IMR-90 (cell line): ENCODE measurements around the gene DPYD. TPM values are rescaled to one million over a fixed set of nuclear protein-coding genes. Genes with fewer than 3 reads are reported as not detected.

Source experiments
- ATAC-seq: fragments of 200-7000 bp; cut with Tn5 transposase; 2 replicates; pipeline ENCODE4 v1.9.1; 2020; ENCODE audit warnings: low read depth, mild to moderate bottlenecking, moderate library complexity
- BruUV-seq: library from RNA; stranded (reverse); fragments of 400-500 nt; replicated peaks from 2 replicates; lab custom pipeline; 2021; lab: Mats Ljungman, UMichigan
- CTCF ChIA-PET: fragments of 300-600 bp; formaldehyde crosslinking; extraction: SDS; loops from one replicate; lab custom pipeline; 2021; ENCODE audit warnings: antibody characterized with exemption; lab: Yijun Ruan, JAX
- POLR2A ChIA-PET: fragments of 300-600 bp; sonication (Branson Sonifier 250); formaldehyde crosslinking; loops from one replicate; lab custom pipeline; 2022; ENCODE audit warnings: antibody characterized with exemption; ENCODE audit not compliant: unreplicated experiment; lab: Charles Lee
- DNase-seq: peaks from one replicate; pipeline ENCODE4 v3.0.0; 2013
- H2AFZ ChIP-seq: replicated peaks from 2 replicates; pipeline ENCODE3; 2013; ENCODE audit warnings: low read length, mild to moderate bottlenecking; ENCODE audit not compliant: poor library complexity
- H2AK5ac ChIP-seq: 2 replicates; pipeline ENCODE4 v1.6.1; 2013; ENCODE audit warnings: low read depth, low read length, inconsistent platforms
- H2AK9ac ChIP-seq: replicated peaks from 2 replicates; pipeline ENCODE3; 2013; ENCODE audit warnings: mild to moderate bottlenecking, low read depth, low read length, moderate library complexity; ENCODE audit not compliant: poor library complexity
- H2BK120ac ChIP-seq: 2 replicates; pipeline ENCODE4 v1.6.1; 2013; ENCODE audit warnings: low read depth, low read length, inconsistent platforms
- H2BK15ac ChIP-seq: 3 replicates; pipeline ENCODE4 v1.6.1; 2013; ENCODE audit warnings: low read depth, low read length, inconsistent platforms
- H2BK20ac ChIP-seq: 2 replicates; pipeline ENCODE4 v1.6.1; 2013; ENCODE audit warnings: low read depth, mild to moderate bottlenecking, inconsistent platforms, low read length, moderate library complexity
- H2BK5ac ChIP-seq: 2 replicates; pipeline ENCODE4 v1.6.1; 2013; ENCODE audit warnings: mild to moderate bottlenecking, low read depth, low read length, inconsistent platforms; ENCODE audit not compliant: poor library complexity, severe bottlenecking
- H3K14ac ChIP-seq: replicated peaks from 2 replicates; pipeline ENCODE4 v1.6.1; 2013; ENCODE audit warnings: low read depth, low read length, inconsistent platforms
- H3K18ac ChIP-seq: 2 replicates; pipeline ENCODE4 v1.6.1; 2013; ENCODE audit warnings: low read depth, low read length, control low read depth
- H3K23ac ChIP-seq: 2 replicates; pipeline ENCODE4 v1.6.1; 2013; ENCODE audit warnings: low read depth, low read length, inconsistent platforms
- H3K27ac ChIP-seq: 2 replicates; pipeline ENCODE4 v1.5.1; 2013; ENCODE audit warnings: mild to moderate bottlenecking, control low read depth, low read length; ENCODE audit not compliant: insufficient read depth
- H3K27me3 ChIP-seq: 2 replicates; pipeline ENCODE4 v1.6.1; 2013; ENCODE audit warnings: low read length; ENCODE audit not compliant: control insufficient read depth, insufficient read depth
- H3K36me3 ChIP-seq: 2 replicates; pipeline ENCODE4 v1.6.1; 2013; ENCODE audit warnings: low read length, mixed read lengths; ENCODE audit not compliant: control insufficient read depth, insufficient read depth
- H3K4ac ChIP-seq: 2 replicates; pipeline ENCODE4 v1.6.1; 2013; ENCODE audit warnings: low read depth, low read length, inconsistent platforms
- H3K4me1 ChIP-seq: 2 replicates; pipeline ENCODE4 v1.6.1; 2013; ENCODE audit warnings: low read length, mixed read lengths; ENCODE audit not compliant: control insufficient read depth, insufficient read depth
- H3K4me2 ChIP-seq: 2 replicates; pipeline ENCODE4 v1.6.1; 2013; ENCODE audit warnings: low read depth, mild to moderate bottlenecking, control low read depth, low read length, moderate library complexity
- H3K4me3 ChIP-seq: 2 replicates; pipeline ENCODE4 v1.5.1; 2013; ENCODE audit warnings: low read depth, mild to moderate bottlenecking, control low read depth, low read length, moderate library complexity; ENCODE audit not compliant: insufficient read depth
- H3K56ac ChIP-seq: 2 replicates; pipeline ENCODE4 v1.6.1; 2013; ENCODE audit warnings: low read length, inconsistent platforms; ENCODE audit not compliant: insufficient read depth; ENCODE audit errors: extremely low read depth
- H3K79me1 ChIP-seq, 2 experiments: 2 replicates each; pipeline ENCODE4 v1.6.1; 2013; ENCODE audit warnings: low read length in 2 of 2, inconsistent platforms in 1 of 2, low read depth in 1 of 2
- H3K9ac ChIP-seq: 2 replicates; pipeline ENCODE4 v1.6.1; 2013; ENCODE audit warnings: low read depth, low read length, control low read depth
- H3K9me1 ChIP-seq: 2 replicates; pipeline ENCODE4 v1.6.1; 2013; ENCODE audit warnings: low read length, inconsistent platforms; ENCODE audit not compliant: insufficient read depth
- H3K9me3 ChIP-seq: 2 replicates; pipeline ENCODE4 v1.6.1; 2013; ENCODE audit warnings: low read length; ENCODE audit not compliant: control insufficient read depth, insufficient read depth
- H4K20me1 ChIP-seq: 2 replicates; pipeline ENCODE4 v1.6.1; 2013; ENCODE audit warnings: low read length, inconsistent platforms; ENCODE audit not compliant: insufficient read depth
- H4K5ac ChIP-seq: 2 replicates; pipeline ENCODE4 v1.6.1; 2013; ENCODE audit warnings: mild to moderate bottlenecking, low read depth, low read length, control low read depth
- H4K8ac ChIP-seq, 2 experiments: 2 replicates each; pipeline ENCODE4 v1.6.1; 2013; ENCODE audit warnings: low read depth in 2 of 2, low read length in 2 of 2, control low read depth in 1 of 2, inconsistent platforms in 1 of 2
- H4K91ac ChIP-seq: 2 replicates; pipeline ENCODE4 v1.6.1; 2013; ENCODE audit warnings: low read depth, low read length, inconsistent platforms; ENCODE audit not compliant: insufficient read depth
- BHLHE40 ChIP-seq: fragments of 150-350 bp; IDR thresholded peaks from 2 replicates; pipeline ENCODE4 v1.6.1; 2016; ENCODE audit warnings: mild to moderate bottlenecking, low read depth, low read length
- MAZ ChIP-seq: IDR thresholded peaks from 2 replicates; pipeline ENCODE4 v1.6.1; 2012; ENCODE audit warnings: low read depth, mild to moderate bottlenecking, low read length, improper control_type of control experiment, moderate library complexity, borderline replicate concordance
- NFE2L2 ChIP-seq: fragments of 150-350 bp; IDR thresholded peaks from 2 replicates; pipeline ENCODE4 v1.6.1; 2016; ENCODE audit warnings: low read depth, mild to moderate bottlenecking, low read length
- RFX5 ChIP-seq: IDR thresholded peaks from 2 replicates; pipeline ENCODE4 v1.8.0; 2012; ENCODE audit warnings: low read depth, mild to moderate bottlenecking, low read length, moderate library complexity
- WGBS, 2 experiments: methylation state at CpG; one replicate each; pipeline versions ENCODE4 v1.1.5 to v1.1.7; 2013; ENCODE audit warnings: missing lambda C conversion rate in 2 of 2; ENCODE audit not compliant: insufficient read length in 1 of 2; ENCODE audit errors: extremely low coverage in 2 of 2; 5-methylcytosine and 5-hydroxymethylcytosine counted together
- dilution Hi-C: fragments of 300-500 bp; cut with HindIII; formaldehyde crosslinking; loops from one replicate; pipeline ENCODE4 v1.14.3; 2018; ENCODE audit warnings: low sequenced_read_pairs; ENCODE audit not compliant: unreplicated experiment
- in situ Hi-C: fragments of 300-500 bp; cut with MboI; formaldehyde crosslinking; loops from 3 replicates; pipeline ENCODE4 v1.14.3; 2019; ENCODE audit warnings: low sequenced_read_pairs, inconsistent platforms, mixed read lengths
- intact Hi-C: fragments of 100-400 bp; cut with micrococcal nuclease; formaldehyde crosslinking; loops from 2 replicates; pipeline ENCODE4 v1.10.0; 2022
- polyA plus RNA-seq, 3 experiments: library from polyadenylated mRNA; depleted of rRNA; stranded (reverse); fragments of >200 nt; gene quantifications; 2 replicates each; pipeline ENCODE4 v1.2.3, GENCODE V29; 2012; ENCODE audit warnings: low replicate concordance in 1 of 3
- total RNA-seq: library from RNA; depleted of rRNA; stranded (reverse); fragments of >200 nt; gene quantifications from 2 replicates; pipeline ENCODE4 v1.2.3, GENCODE V29; 2012

The DPYD gene
- total and polyA plus RNA-seq, 2 of the 4 experiments (the other 2 are of a cell fraction) = 9.3 to 47.3 TPM

DNA sequence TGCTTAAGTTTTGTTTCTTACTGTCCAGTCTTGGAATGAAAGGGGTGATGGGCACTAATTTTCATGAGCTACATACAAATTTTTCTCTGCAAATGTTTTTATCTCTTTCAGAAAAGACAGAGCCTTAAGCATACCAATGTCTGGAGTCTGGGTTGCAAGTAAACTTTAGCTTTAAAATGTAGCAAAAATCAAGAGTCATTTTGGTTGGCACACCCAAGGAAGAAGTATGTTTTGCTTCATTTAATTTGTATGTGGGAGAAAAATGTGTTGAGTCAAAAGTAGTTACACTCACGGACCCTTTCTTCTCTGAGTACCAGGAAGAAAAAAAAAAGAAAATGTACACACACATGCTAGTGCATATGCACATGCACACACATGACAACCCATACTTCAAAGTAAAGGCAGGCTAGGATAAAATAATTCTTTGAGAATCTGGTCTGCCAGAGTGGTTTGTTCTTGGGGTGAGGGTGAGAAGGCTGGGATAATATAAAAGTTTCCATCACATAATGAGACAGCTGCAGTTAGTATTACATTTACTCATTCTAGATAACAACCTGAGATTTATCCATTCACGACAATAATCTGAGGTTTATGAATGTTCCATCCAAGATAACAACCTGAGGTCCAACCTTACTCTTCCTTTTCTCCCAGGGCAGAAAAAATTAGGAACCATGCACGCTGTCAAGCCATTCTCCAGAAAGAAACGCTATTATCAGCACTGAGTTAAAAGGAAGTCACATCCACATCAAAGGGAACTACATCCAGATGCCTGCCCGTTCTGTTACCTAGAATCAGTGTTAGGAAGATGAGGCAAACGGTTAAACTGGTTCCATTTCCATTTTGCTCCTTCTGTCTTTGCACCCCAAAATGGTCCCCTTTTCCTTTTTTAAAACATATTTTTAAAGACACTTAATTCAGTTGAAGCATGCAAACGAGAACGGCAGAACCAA is 9.3 kb downstream of the DPYD start:
- no peak overlapping the region for H4K91ac ChIP-seq
- H3K9ac ChIP-seq = no peak overlapping the region
- H3K23ac ChIP-seq = no peak overlapping the region
- H3K27me3 ChIP-seq = no peaks in the 10 kb centered on the region
- no peak overlapping the region for H3K4me2 ChIP-seq
- no peaks in the 10 kb centered on the region for H3K36me3 ChIP-seq
- CTCF ChIA-PET = interaction anchor here (0.7 kb wide), 1 partner anchor 202 kb away, joined by 3 read pairs; no protein-coding TSS in a partner anchor
- no CpG with 5 or more reads among the region's 8 CpGs for WGBS, 2 experiments
- H2BK15ac ChIP-seq = no peak overlapping the region
- no peak for ATAC-seq
- no peak overlapping the region for H3K14ac ChIP-seq
- H2AK5ac ChIP-seq = 0 out of 2 replicates have a peak overlapping the region, but pooled peaks have one; percentile 1
- H2BK20ac ChIP-seq = no peak overlapping the region
- no peaks in the 10 kb centered on the region for H3K9me1 ChIP-seq
- dilution Hi-C loops = no loop called here
- no peak overlapping the region for H3K4me3 ChIP-seq
- H3K9me3 ChIP-seq = no peaks in the 10 kb centered on the region
- no TSS peak for BruUV-seq
- H3K27ac ChIP-seq = no peak overlapping the region
- H2BK120ac ChIP-seq = no peak overlapping the region
- H3K4me1 ChIP-seq = no peaks in the 10 kb centered on the region
- H3K18ac ChIP-seq = no peak overlapping the region
- no peak overlapping the region for H4K5ac ChIP-seq
- intact Hi-C loops = no loop called here
- no peak overlapping the region for H3K56ac ChIP-seq
- in situ Hi-C loops = loop anchor here (10.0 kb wide), 1 partner anchor 133 kb away; no protein-coding TSS in a partner anchor
- H3K79me1 ChIP-seq = peaks cover 5 to 9% of the 10 kb centered on the region in 2 experiments; a peak in 2 of 4 replicates
- no peak for TF ChIP-seq RFX5
- TF ChIP-seq NFE2L2 = no peak
- TF ChIP-seq BHLHE40 = no peak
- no peak for TF ChIP-seq MAZ
- H2BK5ac ChIP-seq = no peak overlapping the region
- DNase-seq = no peak
- H2AK9ac ChIP-seq = no peak overlapping the region
- no peak overlapping the region for H4K8ac ChIP-seq
- no peak overlapping the region for H2AFZ ChIP-seq
- H4K20me1 ChIP-seq = no peaks in the 10 kb centered on the region
- POLR2A ChIA-PET = no interaction called here
- no peak overlapping the region for H3K4ac ChIP-seq
